ENCODE measurements around the gene OR2AT4.
A peak's percentile ranks its signal among the peaks of the same experiment; 100 is the strongest.

- TF ChIP-seq CTCF (IDR thresholded peaks at IDR 0.05) (peak; percentile 50 to 74 (median 64)), POLR2A (IDR thresholded peaks at IDR 0.05) (no peak)
Measured at GRCh38 chr11:75031771-75032549, 64.7 kb downstream of the OR2AT4 start.

All from heart left ventricle (tissue), 13 donors.